B cell (primary cell): Measurements from ENCODE around the gene ADAM11. TPM values are rescaled to one million over a fixed set of nuclear protein-coding genes. Genes with fewer than 3 reads are reported as not detected.

Experiments used
- ATAC-seq: fragments of 200-7000 bp; cut with Tn5 transposase; one replicate; pipeline ENCODE4 v1.10.0; 2021; ENCODE audit warnings: low read depth, mild to moderate bottlenecking, moderate number of reproducible peaks, moderate library complexity
- CTCF ChIA-PET: fragments of 350-600 bp; sonication (Branson Sonifier 250); formaldehyde crosslinking; loops from one replicate; lab custom pipeline; 2021; ENCODE audit warnings: antibody characterized with exemption, inconsistent platforms; lab: Charles Lee
- POLR2A ChIA-PET: fragments of 350-600 bp; sonication (Branson Sonifier 250); formaldehyde crosslinking; loops from one replicate; lab custom pipeline; 2021; ENCODE audit warnings: antibody characterized with exemption; lab: Charles Lee
- DNase-seq: peaks from one replicate; pipeline ENCODE4 v3.0.0; 2013
- H2AFZ ChIP-seq: 2 replicates; pipeline ENCODE4 v1.6.1; 2012; ENCODE audit warnings: mild to moderate bottlenecking, low read depth, low read length; ENCODE audit not compliant: insufficient read depth, poor library complexity, severe bottlenecking
- H3K27ac ChIP-seq, 2 donors: 1 replicate in 1 of 2; 2 replicates in 1 of 2; pipeline ENCODE4 v1.5.1; 2012 to 2013; ENCODE audit warnings: low read length in 2 of 2, mild to moderate bottlenecking in 2 of 2, moderate library complexity in 1 of 2
- H3K27me3 ChIP-seq, 4 experiments: fragments of 200-600 bp in 1 of 4; sonication (generic) in 1 of 4; replicated peaks in 1 of 4; 1 replicate in 2 of 4; 2 replicates in 2 of 4; pipeline versions ENCODE4 v1.6.1 to v1.7.0; 2013 to 2016; ENCODE audit warnings: low read length in 3 of 4, mild to moderate bottlenecking in 2 of 4, mixed read lengths in 1 of 4, moderate library complexity in 1 of 4; ENCODE audit not compliant: insufficient read depth in 4 of 4, control insufficient read depth in 3 of 4; ENCODE audit errors: control extremely low read depth in 1 of 4
- H3K36me3 ChIP-seq, 2 experiments: replicated peaks in 1 of 2; 1 replicate in 1 of 2; 2 replicates in 1 of 2; pipeline versions ENCODE4 v1.6.1 to v1.7.1; 2013; ENCODE audit warnings: low read length in 1 of 2; ENCODE audit not compliant: insufficient read depth in 2 of 2, control insufficient read depth in 1 of 2; ENCODE audit errors: control extremely low read depth in 1 of 2, extremely low read depth in 1 of 2
- H3K4me1 ChIP-seq, 2 donors: fragments of 200-600 bp in 1 of 2; sonication (generic) in 1 of 2; 1 replicate in 1 of 2; 2 replicates in 1 of 2; pipeline versions ENCODE4 v1.5.1 to v1.6.1; 2013 to 2017; ENCODE audit warnings: low read length in 2 of 2; ENCODE audit not compliant: control insufficient read depth in 2 of 2, insufficient read depth in 2 of 2
- H3K4me2 ChIP-seq: replicated peaks from 2 replicates; pipeline ENCODE3; 2012; ENCODE audit warnings: mild to moderate bottlenecking, low read depth, low read length; ENCODE audit not compliant: poor library complexity, severe bottlenecking
- H3K4me3 ChIP-seq, 5 experiments: fragments of 200-600 bp in 1 of 5; sonication (generic) in 1 of 5; 1 replicate in 3 of 5; 2 replicates in 2 of 5; pipeline versions ENCODE4 v1.5.1 to v1.7.0; 2011 to 2016; ENCODE audit warnings: low read length in 4 of 5, mild to moderate bottlenecking in 4 of 5, low read depth in 2 of 5, control low read depth in 1 of 5, moderate library complexity in 1 of 5; ENCODE audit not compliant: insufficient read depth in 1 of 5; ENCODE audit errors: control extremely low read depth in 1 of 5, extremely low read depth in 1 of 5
- H3K79me2 ChIP-seq: fragments of 200-600 bp; sonication (generic); one replicate; pipeline ENCODE4 v1.6.0; 2016; ENCODE audit warnings: low read length; ENCODE audit not compliant: control insufficient read depth, insufficient read depth
- H3K9ac ChIP-seq: fragments of 200-600 bp; sonication (generic); 2 replicates; pipeline ENCODE4 v1.6.1; 2017; ENCODE audit warnings: mild to moderate bottlenecking, low read length, moderate library complexity
- H3K9me3 ChIP-seq, 3 donors: one replicate each; pipeline versions ENCODE4 v1.6.1 to v1.7.1; 2013; ENCODE audit warnings: low read length in 2 of 3; ENCODE audit not compliant: control insufficient read depth in 2 of 3, insufficient read depth in 1 of 3; ENCODE audit errors: control extremely low read depth in 1 of 3
- H4K20me1 ChIP-seq: 2 replicates; pipeline ENCODE4 v1.6.0; 2012; ENCODE audit warnings: mild to moderate bottlenecking, low read length; ENCODE audit not compliant: insufficient read depth, control insufficient read depth, poor library complexity, severe bottlenecking
- H3K27ac Mint-ChIP-seq: one replicate; pipeline ENCODE4 v1.8.0; 2021; ENCODE audit warnings: mixed read lengths
- H3K27me3 Mint-ChIP-seq: one replicate; pipeline ENCODE4 v1.8.0; 2021; ENCODE audit warnings: mixed read lengths
- H3K4me1 Mint-ChIP-seq: one replicate; pipeline ENCODE4 v1.8.0; 2021; ENCODE audit warnings: mixed read lengths
- H3K4me3 Mint-ChIP-seq: one replicate; pipeline ENCODE4 v1.8.0; 2021; ENCODE audit warnings: mixed read lengths
- H3K9me3 Mint-ChIP-seq: one replicate; pipeline ENCODE4 v1.8.0; 2022; ENCODE audit warnings: mixed read lengths; ENCODE audit not compliant: insufficient read depth
- EZH2 ChIP-seq: IDR thresholded peaks from 2 replicates; pipeline ENCODE4 v1.6.1; 2012; ENCODE audit warnings: borderline replicate concordance, low read depth, mild to moderate bottlenecking, moderate library complexity, low read length; ENCODE audit not compliant: insufficient read depth, poor library complexity, severe bottlenecking
- WGBS: methylation state at CpG from one replicate; pipeline ENCODE4 v1.1.5; 2013; ENCODE audit warnings: missing lambda C conversion rate; ENCODE audit not compliant: insufficient coverage; 5-methylcytosine and 5-hydroxymethylcytosine counted together
- intact Hi-C: fragments of 100-400 bp; cut with micrococcal nuclease; formaldehyde crosslinking; loops from one replicate; pipeline ENCODE4 v1.10.0; 2022
- polyA plus RNA-seq: library from polyadenylated mRNA; depleted of rRNA; stranded (reverse); fragments of >200 nt; gene quantifications from 2 replicates; pipeline ENCODE4 v1.2.3, GENCODE V29; 2012
- total RNA-seq, 2 donors: library from RNA; stranded (reverse); fragments of 120-200 nt in 1 of 2; gene quantifications; 1 replicate in 1 of 2; 2 replicates in 1 of 2; pipeline versions ENCODE4 v1.2.3 to v1.2.4, GENCODE V29; 2013 to 2022
- TF ChIP-seq, protein P1 (sequence below): fragments of 200-600 bp; IDR thresholded peaks from one replicate; pipeline ENCODE4 v1.8.0; 2022; ENCODE audit warnings: antibody characterized with exemption, mild to moderate bottlenecking

The ADAM11 gene
- total and polyA plus RNA-seq, 2 donors (not counting 1 experiment from before 2014, with no cell fraction given), result 0.39 to 1.00 TPM

DNA sequence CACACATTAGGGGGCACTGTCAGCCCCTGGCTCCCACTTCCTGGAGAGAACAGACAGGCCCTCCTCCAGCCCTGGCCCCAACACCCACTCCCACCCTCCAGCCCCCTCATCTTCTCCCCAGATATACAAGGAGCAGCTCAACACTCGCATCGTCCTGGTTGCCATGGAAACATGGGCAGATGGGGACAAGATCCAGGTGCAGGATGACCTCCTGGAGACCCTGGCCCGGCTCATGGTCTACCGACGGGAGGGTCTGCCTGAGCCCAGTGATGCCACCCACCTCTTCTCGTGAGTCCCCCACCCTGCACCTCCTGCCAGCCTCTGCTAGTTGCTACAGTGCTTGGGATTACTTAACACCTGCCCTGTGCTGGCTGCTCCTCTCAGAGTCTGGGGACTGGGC, 14.4 kb downstream of the ADAM11 start:
- no peaks in the 10 kb centered on the region for H3K36me3 ChIP-seq
- ATAC-seq, result no peak

More for the DNA sequence above, 14.4 kb downstream of the ADAM11 start:
- Mint-ChIP-seq H3K9me3 (no peaks in the 10 kb centered on the region), H3K4me3 (no peak overlapping the region), H3K27ac (no peak overlapping the region), H3K4me1 (peaks cover 12% of the 10 kb centered on the region), H3K27me3 (peaks cover 7% of the 10 kb centered on the region)
- DNase-seq, result no peak
- H3K27me3 ChIP-seq, result peaks cover 0 to 22% (median 0%) of the 10 kb centered on the region in 4 experiments
- ChIA-PET CTCF (interaction anchor here (0.9 to 11.1 kb wide), 5 partner anchors 13 to 326 kb away, joined by 4 to 208 read pairs (median 4); no protein-coding TSS in a partner anchor), POLR2A (interaction anchor here (0.5 kb wide), 1 partner anchor 244 kb away, joined by 4 read pairs; no protein-coding TSS in a partner anchor)
- TF ChIP-seq, protein P1, sequence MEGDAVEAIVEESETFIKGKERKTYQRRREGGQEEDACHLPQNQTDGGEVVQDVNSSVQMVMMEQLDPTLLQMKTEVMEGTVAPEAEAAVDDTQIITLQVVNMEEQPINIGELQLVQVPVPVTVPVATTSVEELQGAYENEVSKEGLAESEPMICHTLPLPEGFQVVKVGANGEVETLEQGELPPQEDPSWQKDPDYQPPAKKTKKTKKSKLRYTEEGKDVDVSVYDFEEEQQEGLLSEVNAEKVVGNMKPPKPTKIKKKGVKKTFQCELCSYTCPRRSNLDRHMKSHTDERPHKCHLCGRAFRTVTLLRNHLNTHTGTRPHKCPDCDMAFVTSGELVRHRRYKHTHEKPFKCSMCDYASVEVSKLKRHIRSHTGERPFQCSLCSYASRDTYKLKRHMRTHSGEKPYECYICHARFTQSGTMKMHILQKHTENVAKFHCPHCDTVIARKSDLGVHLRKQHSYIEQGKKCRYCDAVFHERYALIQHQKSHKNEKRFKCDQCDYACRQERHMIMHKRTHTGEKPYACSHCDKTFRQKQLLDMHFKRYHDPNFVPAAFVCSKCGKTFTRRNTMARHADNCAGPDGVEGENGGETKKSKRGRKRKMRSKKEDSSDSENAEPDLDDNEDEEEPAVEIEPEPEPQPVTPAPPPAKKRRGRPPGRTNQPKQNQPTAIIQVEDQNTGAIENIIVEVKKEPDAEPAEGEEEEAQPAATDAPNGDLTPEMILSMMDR, result no peak
- TF ChIP-seq EZH2, result no peak
- H4K20me1 ChIP-seq, result no peaks in the 10 kb centered on the region
- H3K79me2 ChIP-seq, result no peaks in the 10 kb centered on the region
- WGBS, result 94% methylated on average over 6 of the region's 6 CpGs
- peaks cover 6 to 16% of the 10 kb centered on the region in 2 donors for H3K4me1 ChIP-seq
- H3K9me3 ChIP-seq, result no peaks in the 10 kb centered on the region
- no peak overlapping the region for H3K4me3 ChIP-seq
- no peak overlapping the region for H3K4me2 ChIP-seq
- H3K9ac ChIP-seq, result no peak overlapping the region
- H2AFZ ChIP-seq, result no peak overlapping the region
- H3K27ac ChIP-seq, result no peak overlapping the region
- intact Hi-C loops, result no loop called here
